Body of pancreas (tissue), 4 donors: ENCODE measurements around the gene ADAMTS4.

Source experiments
- POLR2A ChIP-seq, 3 donors: fragments of 450-650 bp; IDR thresholded peaks; one replicate each; pipeline ENCODE4 v1.6.1; 2016; ENCODE audit warnings: antibody characterized with exemption in 3 of 3, mild to moderate bottlenecking in 2 of 3
- TF ChIP-seq, protein P1 (sequence below), 7 experiments: fragments of 450-650 bp in 4 of 7; fragments of 200-600 bp in 3 of 7; sonication (generic) in 3 of 7; IDR thresholded peaks; one replicate each; pipeline ENCODE4 v1.5.1; 2016 to 2019; ENCODE audit warnings: antibody characterized with exemption in 7 of 7

DNA sequence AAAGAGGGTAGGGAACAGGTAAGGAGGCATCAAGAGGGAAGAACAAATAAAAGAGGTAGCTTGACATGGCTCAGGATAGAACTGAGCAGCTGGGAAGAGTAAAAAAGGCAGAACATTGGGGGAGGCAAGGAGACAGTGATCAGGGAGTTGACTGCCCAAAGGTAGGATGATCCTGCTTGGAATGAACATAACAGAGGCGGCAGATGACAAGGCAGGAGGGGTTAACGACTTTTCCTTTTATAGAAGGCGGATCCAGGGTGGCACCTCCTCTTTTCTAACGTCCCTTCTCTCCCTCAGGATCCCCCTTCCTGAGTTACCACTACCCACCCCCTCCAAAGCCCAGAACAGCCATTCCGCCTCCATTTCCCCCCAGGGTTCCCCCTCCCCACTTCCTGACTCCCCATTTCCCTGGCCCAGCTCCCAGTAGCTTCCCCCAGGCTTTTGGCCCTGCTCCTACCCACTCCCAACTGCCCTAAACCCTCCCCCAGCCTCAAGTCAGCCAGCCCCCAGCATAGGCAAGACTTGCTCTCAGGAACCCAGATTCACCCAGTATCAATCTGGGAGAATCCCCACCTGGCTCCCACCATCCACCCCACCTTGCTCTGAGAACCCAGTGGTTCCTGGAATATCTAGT lies 769 bp upstream of the ADAMTS4 start:
- TF ChIP-seq, protein P1, sequence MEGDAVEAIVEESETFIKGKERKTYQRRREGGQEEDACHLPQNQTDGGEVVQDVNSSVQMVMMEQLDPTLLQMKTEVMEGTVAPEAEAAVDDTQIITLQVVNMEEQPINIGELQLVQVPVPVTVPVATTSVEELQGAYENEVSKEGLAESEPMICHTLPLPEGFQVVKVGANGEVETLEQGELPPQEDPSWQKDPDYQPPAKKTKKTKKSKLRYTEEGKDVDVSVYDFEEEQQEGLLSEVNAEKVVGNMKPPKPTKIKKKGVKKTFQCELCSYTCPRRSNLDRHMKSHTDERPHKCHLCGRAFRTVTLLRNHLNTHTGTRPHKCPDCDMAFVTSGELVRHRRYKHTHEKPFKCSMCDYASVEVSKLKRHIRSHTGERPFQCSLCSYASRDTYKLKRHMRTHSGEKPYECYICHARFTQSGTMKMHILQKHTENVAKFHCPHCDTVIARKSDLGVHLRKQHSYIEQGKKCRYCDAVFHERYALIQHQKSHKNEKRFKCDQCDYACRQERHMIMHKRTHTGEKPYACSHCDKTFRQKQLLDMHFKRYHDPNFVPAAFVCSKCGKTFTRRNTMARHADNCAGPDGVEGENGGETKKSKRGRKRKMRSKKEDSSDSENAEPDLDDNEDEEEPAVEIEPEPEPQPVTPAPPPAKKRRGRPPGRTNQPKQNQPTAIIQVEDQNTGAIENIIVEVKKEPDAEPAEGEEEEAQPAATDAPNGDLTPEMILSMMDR (IDR thresholded peaks at IDR 0.05) = no peak
- TF ChIP-seq POLR2A (IDR thresholded peaks at IDR 0.05) = no peak
